HepG2 (cell line): ENCODE data around the gene COX15. TPM values are rescaled to one million over a fixed set of nuclear protein-coding genes. Genes with fewer than 3 reads are reported as not detected.

Experiments used
- ATAC-seq: fragments of 200-7000 bp; cut with Tn5 transposase; 3 replicates; pipeline ENCODE4 v1.9.1; 2020; ENCODE audit warnings: mild to moderate bottlenecking, moderate library complexity
- BruUV-seq: library from RNA; stranded (reverse); fragments of 400-500 nt; replicated peaks from 2 replicates; lab custom pipeline; 2021; lab: Mats Ljungman, UMichigan
- CTCF ChIA-PET: fragments of 300-600 bp; formaldehyde crosslinking; extraction: SDS; loops from one replicate; lab custom pipeline; 2021; ENCODE audit warnings: low total read pairs, inconsistent platforms, low intra/inter-chr PET ratio; lab: Yijun Ruan, JAX
- POLR2A ChIA-PET: fragments of 350-600 bp; sonication (Branson Sonifier 250); formaldehyde crosslinking; loops from one replicate; lab custom pipeline; 2020; ENCODE audit warnings: antibody characterized with exemption, inconsistent platforms; lab: Yijun Ruan, JAX
- DNase-seq: peaks from one replicate; pipeline ENCODE4 v3.0.0-alpha.2; 2015; ENCODE audit warnings: low spot score
- FAIRE-seq: peaks from 3 replicates; lab custom pipeline; 2011; peaks lifted over from hg19 to GRCh38; lab: Jason Lieb, UNC
- H2AFZ ChIP-seq: one replicate; pipeline ENCODE4 v1.6.1; 2011; ENCODE audit warnings: low read length, inconsistent platforms
- H3K27ac ChIP-seq: fragments of 300-600 bp; 3 replicates; pipeline ENCODE4 v1.8.0; 2011; ENCODE audit warnings: mixed run types, mild to moderate bottlenecking, mixed read lengths, low read length, inconsistent platforms; ENCODE audit not compliant: insufficient read depth; ENCODE audit errors: extremely low read length
- H3K27me3 ChIP-seq, 2 experiments: fragments of 200-600 bp in 1 of 2; 2 replicates in 1 of 2; 3 replicates in 1 of 2; pipeline versions ENCODE4 v1.6.0 to v1.8.0; 2011; ENCODE audit warnings: low read length in 2 of 2, mild to moderate bottlenecking in 2 of 2, moderate library complexity in 2 of 2, inconsistent platforms in 1 of 2; ENCODE audit not compliant: insufficient read depth in 2 of 2, control insufficient read depth in 1 of 2
- H3K36me3 ChIP-seq, 2 experiments: fragments of 200-600 bp in 1 of 2; replicated peaks in 1 of 2; 2 replicates in 1 of 2; 3 replicates in 1 of 2; pipeline versions ENCODE4 v1.5.1 to v1.8.0; 2011; ENCODE audit warnings: low read length in 2 of 2, inconsistent platforms in 1 of 2; ENCODE audit not compliant: insufficient read depth in 2 of 2, control insufficient read depth in 1 of 2
- H3K4me1 ChIP-seq: 2 replicates; pipeline ENCODE4 v1.5.1; 2012; ENCODE audit warnings: low read length, inconsistent platforms; ENCODE audit not compliant: insufficient read depth
- H3K4me2 ChIP-seq: 2 replicates; pipeline ENCODE4 v1.6.0; 2011; ENCODE audit warnings: low read depth, low read length, inconsistent platforms
- H3K4me3 ChIP-seq, 3 experiments: fragments of 200-600 bp in 1 of 3; sonication (generic), shearing (Covaris generic) in 1 of 3; replicated peaks in 1 of 3; 2 replicates each; pipeline ENCODE4 v1.5.1; 2011 to 2016; ENCODE audit warnings: low read length in 3 of 3, inconsistent platforms in 2 of 3, low read depth in 2 of 3, mild to moderate bottlenecking in 2 of 3, control low read depth in 1 of 3, mixed read lengths in 1 of 3; ENCODE audit not compliant: insufficient read depth in 1 of 3
- H3K79me2 ChIP-seq: one replicate; pipeline ENCODE4 v1.6.1; 2011; ENCODE audit warnings: low read length, inconsistent platforms; ENCODE audit not compliant: insufficient read depth
- H3K9ac ChIP-seq: 2 replicates; pipeline ENCODE4 v1.6.0; 2011; ENCODE audit warnings: mild to moderate bottlenecking, low read depth, low read length, inconsistent platforms; ENCODE audit not compliant: insufficient read depth
- H3K9me3 ChIP-seq: 2 replicates; pipeline ENCODE4 v1.5.1; 2012; ENCODE audit warnings: mild to moderate bottlenecking, low read length
- H4K20me1 ChIP-seq: 2 replicates; pipeline ENCODE4 v1.6.0; 2011; ENCODE audit warnings: inconsistent platforms, mild to moderate bottlenecking, low read length, moderate library complexity; ENCODE audit not compliant: insufficient read depth
- ATF2 ChIP-seq: sonication (generic); formaldehyde crosslinking; IDR thresholded peaks from 2 replicates; pipeline ENCODE4 v1.4.0; 2020; ENCODE audit warnings: missing genetic modification reagents
- EEA1 ChIP-seq: sonication (generic); formaldehyde crosslinking; IDR thresholded peaks from 2 replicates; pipeline ENCODE4 v1.5.1; 2020; ENCODE audit warnings: mild to moderate bottlenecking, missing genetic modification reagents, borderline replicate concordance
- ELF1 ChIP-seq: sonication (generic); formaldehyde crosslinking; IDR thresholded peaks from 2 replicates; pipeline ENCODE4 v1.4.0; 2020; ENCODE audit warnings: missing genetic modification reagents
- HINFP ChIP-seq: sonication (generic); formaldehyde crosslinking; IDR thresholded peaks from 2 replicates; pipeline ENCODE4 v1.4.0; 2020; ENCODE audit warnings: low read depth, mild to moderate bottlenecking, missing genetic modification reagents
- KLF9 ChIP-seq: IDR thresholded peaks from 2 replicates; pipeline ENCODE4 v1.6.1; 2016; ENCODE audit warnings: low read depth
- MED8 ChIP-seq: sonication (generic); formaldehyde crosslinking; IDR thresholded peaks from 2 replicates; pipeline ENCODE4 v1.8.1; 2023; ENCODE audit warnings: mild to moderate bottlenecking, missing genetic modification reagents; ENCODE audit not compliant: insufficient replicate concordance
- MIER2 ChIP-seq: IDR thresholded peaks from 2 replicates; pipeline ENCODE4 v1.6.1; 2016; ENCODE audit warnings: missing biosample characterization, missing genetic modification reagents
- NCOA2 ChIP-seq: sonication (generic); formaldehyde crosslinking; IDR thresholded peaks from 2 replicates; pipeline ENCODE4 v1.8.0; 2022; ENCODE audit warnings: inconsistent platforms
- NR2F6 ChIP-seq, 2 experiments: IDR thresholded peaks; 2 replicates each; pipeline ENCODE4 v1.6.1; 2016; ENCODE audit warnings: antibody characterized with exemption in 1 of 2, mild to moderate bottlenecking in 1 of 2
- POLR2G ChIP-seq: fragments of 200-400 bp; formaldehyde crosslinking; IDR thresholded peaks from 2 replicates; pipeline ENCODE4 v1.6.1; 2018; ENCODE audit warnings: mild to moderate bottlenecking, low read depth, low read length, moderate library complexity
- SIX4 ChIP-seq: sonication (generic); formaldehyde crosslinking; IDR thresholded peaks from 2 replicates; pipeline ENCODE4 v1.4.0; 2020; ENCODE audit warnings: missing genetic modification reagents
- SPEN ChIP-seq: sonication (generic); formaldehyde crosslinking; IDR thresholded peaks from 2 replicates; pipeline ENCODE4 v1.5.1; 2020; ENCODE audit warnings: low read depth, mild to moderate bottlenecking, missing genetic modification reagents
- TMF1 ChIP-seq: sonication (generic); formaldehyde crosslinking; IDR thresholded peaks from 2 replicates; pipeline ENCODE4 v1.8.1; 2022; ENCODE audit warnings: low read depth, missing genetic modification reagents
- ZKSCAN1 ChIP-seq: fragments of 150-350 bp; IDR thresholded peaks from 2 replicates; pipeline ENCODE4 v1.6.1; 2014; ENCODE audit warnings: low read length
- ZNF580 ChIP-seq: IDR thresholded peaks from 2 replicates; pipeline ENCODE4 v1.6.1; 2016; ENCODE audit warnings: low read depth, borderline replicate concordance
- ZNF704 ChIP-seq: sonication (generic); formaldehyde crosslinking; IDR thresholded peaks from 2 replicates; pipeline ENCODE4 v1.8.1; 2023; ENCODE audit warnings: mild to moderate bottlenecking, inconsistent platforms, moderate library complexity, missing genetic modification reagents, borderline replicate concordance
- ZNF782 ChIP-seq: sonication (generic); formaldehyde crosslinking; IDR thresholded peaks from 2 replicates; pipeline ENCODE4 v1.4.0; 2020; ENCODE audit warnings: missing genetic modification reagents, mild to moderate bottlenecking, borderline replicate concordance
- ZSCAN21 ChIP-seq: sonication (generic); formaldehyde crosslinking; IDR thresholded peaks from 2 replicates; pipeline ENCODE4 v1.8.0; 2022; ENCODE audit warnings: mild to moderate bottlenecking, missing genetic modification reagents, moderate library complexity, borderline replicate concordance
- WGBS: methylation state at CpG from one replicate; pipeline ENCODE4 v1.1.6; 2017; ENCODE audit warnings: low lambda C conversion rate; 5-methylcytosine and 5-hydroxymethylcytosine counted together
- in situ Hi-C: cut with HindIII; loops from 2 replicates; pipeline ENCODE4 v1.10.0; 2017; ENCODE audit warnings: low pct_unique_long_range_greater_than_20kb; ENCODE audit not compliant: extremely low pct_ligation_motif_present
- intact Hi-C: fragments of 100-400 bp; cut with micrococcal nuclease; formaldehyde crosslinking; loops from one replicate; pipeline ENCODE4 v1.10.0; 2022; ENCODE audit not compliant: unreplicated experiment
- polyA plus RNA-seq, 8 experiments: library from polyadenylated mRNA; depleted of rRNA in 3 of 8; stranded (reverse) in 7 of 8; unstranded in 1 of 8; fragments of >200 nt; fragmentation: Illumina TruSeq in 4 of 8; extraction: Trizol in 4 of 8; gene quantifications; 2 replicates each; pipeline versions ENCODE4 v1.2.1 to v1.2.3, GENCODE V29; 2011 to 2016; ENCODE audit warnings: low read depth in 4 of 8, missing spikeins in 1 of 8, mixed read lengths in 1 of 8; ENCODE audit not compliant: insufficient read depth in 1 of 8
- total RNA-seq, 5 experiments: library from RNA; depleted of rRNA; stranded (reverse); fragments of >200 nt; fragmentation: Illumina TruSeq; extraction: Trizol; gene quantifications; 2 replicates each; pipeline ENCODE4 v1.2.3, GENCODE V29; 2016; ENCODE audit warnings: low read depth in 1 of 5

COX15 gene
- total and polyA plus RNA-seq, 2 of the 13 experiments (the other 11 are each of a cell fraction or from before 2014, with no cell fraction given): 19.2 to 44.7 TPM

GRCh38 chr10:99689461-99689860 is 42.5 kb downstream of the COX15 start:
- CTCF ChIA-PET: no interaction called here
- intact Hi-C loops (no loop called here), in situ Hi-C loops (no loop called here)
- H3K4me3 ChIP-seq: no peak overlapping the region
- H3K4me1 ChIP-seq: no peaks in the 10 kb centered on the region
- POLR2A ChIA-PET: no interaction called here
- H2AFZ ChIP-seq: no peak overlapping the region
- H3K27ac ChIP-seq: no peak overlapping the region
- WGBS: 92% methylated on average over 1 of the region's 1 CpG
- peaks cover 10 to 53% of the 10 kb centered on the region in 2 experiments for H3K36me3 ChIP-seq
- DNase-seq: no peak
- no peaks in the 10 kb centered on the region for H3K79me2 ChIP-seq
- H3K27me3 ChIP-seq: no peaks in the 10 kb centered on the region
- no peak overlapping the region for H3K9ac ChIP-seq
- H3K4me2 ChIP-seq: no peak overlapping the region
- no peak for FAIRE-seq
- TF ChIP-seq NR2F6 (IDR thresholded peaks at IDR 0.05) (no peak), NR2F6 (CRISPR knock-in tag; IDR thresholded peaks at IDR 0.05) (no peak), ZNF580 (no peak), MIER2 (CRISPR knock-in tag) (no peak), NCOA2 (CRISPR knock-in tag) (no peak), MED8 (CRISPR knock-in tag) (no peak), POLR2G (no peak), SIX4 (CRISPR knock-in tag) (no peak), ZSCAN21 (CRISPR knock-in tag) (no peak), SPEN (no peak), HINFP (CRISPR knock-in tag) (no peak), ZNF782 (CRISPR knock-in tag) (no peak), KLF9 (CRISPR knock-in tag) (no peak), ATF2 (CRISPR knock-in tag) (no peak), ZNF704 (CRISPR knock-in tag) (no peak), EEA1 (CRISPR knock-in tag) (no peak), TMF1 (CRISPR knock-in tag) (no peak), ZKSCAN1 (no peak), ELF1 (CRISPR knock-in tag) (no peak)
- TF ChIP-seq, all 625 proteins: peak for 0
- ATAC-seq: no peak
- Histone ChIP-seq H4K20me1 (no peaks in the 10 kb centered on the region), H3K9me3 (no peaks in the 10 kb centered on the region)
- no TSS peak for BruUV-seq
